Stimulated activated CD8-positive, alpha-beta memory T cell treated with anti-CD3 and anti-CD28 coated beads, Interleukin-15, amount 100 ng/mL, for 1 hour (primary cell): Measurements from ENCODE around the gene YPEL2.
"Not testable (repeated sequence)": the region's sequence is repeated elsewhere in the genome, so short reads cannot be mapped to it uniquely, and the experiment has no call there.

Experiments
- DNase-seq: peaks from one replicate; pipeline ENCODE4 v3.0.0-alpha.2; 2020; ENCODE audit warnings: low read depth

The YPEL2 gene

GRCh38 chr17:59331129-59331928, at the start of gene YPEL2:
TSS of gene YPEL2 (plus strand) at chr17:59331655. CDS start at chr17:59353410, 21,755 bp downstream.
- peak; percentile 77 for DNase-seq

GRCh38 chr17:59284317-59284716, 47.1 kb upstream of the YPEL2 start:
- DNase-seq = no peak

GRCh38 chr17:59287452-59287851, 44.0 kb upstream of the YPEL2 start:
- DNase-seq = no peak

- no peak for DNase-seq
Observed at GRCh38 chr17:59287891-59288290, 43.6 kb upstream of the YPEL2 start.

GRCh38 chr17:59289981-59290301, 41.5 kb upstream of the YPEL2 start:
- no peak for DNase-seq

- DNase-seq = not testable (repeated sequence)
Observed at GRCh38 chr17:59290302-59290998, 41.0 kb upstream of the YPEL2 start.

- DNase-seq = no peak
Observed at GRCh38 chr17:59292174-59292523, 39.3 kb upstream of the YPEL2 start.

GRCh38 chr17:59296190-59296589, 35.3 kb upstream of the YPEL2 start:
- no peak for DNase-seq

- no peak for DNase-seq
Observed at GRCh38 chr17:59298521-59298920, 32.9 kb upstream of the YPEL2 start.

- no peak for DNase-seq
Observed at GRCh38 chr17:59299400-59300092, 31.9 kb upstream of the YPEL2 start.

- no peak for DNase-seq
Observed at GRCh38 chr17:59300941-59301340, 30.5 kb upstream of the YPEL2 start.

- no peak for DNase-seq
Observed at GRCh38 chr17:59304811-59305210, 26.6 kb upstream of the YPEL2 start.

- DNase-seq = no peak
Observed at GRCh38 chr17:59310263-59310920, 21.1 kb upstream of the YPEL2 start.

GRCh38 chr17:59311051-59311468, 20.4 kb upstream of the YPEL2 start:
- DNase-seq = no peak

- not testable (repeated sequence) for DNase-seq
Observed at GRCh38 chr17:59311521-59311920, 19.9 kb upstream of the YPEL2 start.

- no peak for DNase-seq
Observed at GRCh38 chr17:59315866-59316265, 15.6 kb upstream of the YPEL2 start.

- DNase-seq = no peak
Observed at GRCh38 chr17:59327121-59327980, 4.1 kb upstream of the YPEL2 start.

GRCh38 chr17:59327981-59328290, 3.5 kb upstream of the YPEL2 start:
- no peak for DNase-seq

GRCh38 chr17:59328601-59329000, 2.9 kb upstream of the YPEL2 start:
- no peak for DNase-seq

- DNase-seq = no peak
Observed at GRCh38 chr17:59329176-59330052, 2.0 kb upstream of the YPEL2 start.
